OCI-M1 (cell line): ENCODE measurements around the gene PHF12.

ENCODE experiments used
- DNase-seq: peaks from one replicate; lab custom pipeline; 2025; lab: John Stamatoyannopoulos, UW

The PHF12 gene

GRCh38 chr17:28975031-28975430, 23.7 kb upstream of the PHF12 start:
- DNase-seq, result no peak

DNA sequence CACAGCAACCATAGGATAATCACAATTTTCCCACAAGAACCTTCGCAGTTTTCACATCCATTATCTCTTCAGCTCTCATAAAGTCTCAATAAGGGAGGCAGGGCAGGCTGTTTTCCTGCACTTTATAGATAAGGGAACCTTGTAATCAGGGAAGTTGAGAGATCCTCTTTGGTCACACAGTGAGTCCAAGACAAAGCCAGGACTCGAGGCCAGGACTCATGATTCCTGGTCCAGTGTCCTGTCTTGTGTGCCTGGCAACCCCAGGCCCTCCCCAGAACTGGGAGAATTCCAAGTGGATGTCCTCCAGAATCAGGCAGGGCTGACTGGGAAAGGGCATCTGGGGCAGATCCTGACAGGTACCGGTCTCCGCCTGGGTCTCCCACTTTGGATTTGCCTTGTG, 23.1 kb upstream of the PHF12 start:
- DNase-seq, result peak; percentile 62

GRCh38 chr17:28973425-28973824, 22.1 kb upstream of the PHF12 start:
- no peak for DNase-seq

- no peak for DNase-seq
These were observed 21.1 kb upstream of the PHF12 start for GRCh38 chr17:28972437-28972836.

DNA sequence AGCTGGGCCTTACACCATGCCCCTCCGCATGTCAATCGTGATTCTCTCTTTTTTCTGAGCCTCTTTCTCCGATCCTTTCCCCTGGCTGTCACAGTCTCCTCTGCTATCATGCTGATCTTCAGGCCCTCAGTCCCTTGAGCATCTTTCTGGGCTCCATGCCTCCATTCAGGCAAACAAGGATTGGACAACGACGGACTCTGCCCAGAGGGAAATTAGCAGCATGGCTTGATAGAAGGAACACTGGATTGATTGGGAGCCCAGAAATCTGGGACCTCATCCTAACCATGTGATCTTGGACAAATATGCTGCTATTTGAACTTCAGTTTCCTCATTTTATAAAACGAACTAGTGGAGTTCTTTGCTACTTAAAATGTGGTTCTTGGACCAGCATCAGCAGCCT, 19.6 kb upstream of the PHF12 start:
- DNase-seq, result no peak

DNA sequence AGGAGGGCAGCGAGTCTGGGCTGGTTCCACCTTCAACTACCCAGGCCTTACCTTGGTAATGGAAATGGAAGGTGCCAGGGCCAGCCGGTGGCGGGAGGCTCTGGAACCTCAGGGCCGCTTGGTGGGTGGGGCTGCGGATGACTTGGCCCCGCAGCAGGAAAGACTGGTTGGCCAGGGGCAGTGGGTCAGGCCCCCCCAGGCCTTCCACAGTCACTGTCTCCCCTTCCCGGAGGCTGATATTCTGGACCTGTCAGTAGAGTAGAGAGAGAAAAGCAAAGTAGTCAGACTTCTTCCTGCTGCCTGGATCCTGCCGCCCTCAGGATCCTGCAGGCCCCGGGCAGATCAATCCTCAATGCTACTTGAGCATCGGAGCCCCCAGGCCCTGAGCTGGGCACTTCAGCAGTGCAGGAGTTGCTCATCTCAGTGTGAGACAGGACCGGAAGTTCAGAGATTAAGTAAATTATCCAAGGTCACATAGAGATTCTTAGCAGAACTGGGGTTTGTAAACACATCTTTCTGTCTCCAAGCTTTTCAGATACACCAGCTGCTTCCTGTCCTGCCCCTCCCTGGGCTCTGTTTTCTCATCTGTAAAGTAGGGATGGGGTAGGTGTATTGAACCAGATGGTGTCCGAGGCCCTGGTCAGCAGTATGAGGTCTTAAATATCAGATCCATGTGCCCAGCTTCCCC, 18.5 kb upstream of the PHF12 start:
- no peak for DNase-seq

- no peak for DNase-seq
These were observed 17.6 kb upstream of the PHF12 start for GRCh38 chr17:28968914-28969295.

DNA sequence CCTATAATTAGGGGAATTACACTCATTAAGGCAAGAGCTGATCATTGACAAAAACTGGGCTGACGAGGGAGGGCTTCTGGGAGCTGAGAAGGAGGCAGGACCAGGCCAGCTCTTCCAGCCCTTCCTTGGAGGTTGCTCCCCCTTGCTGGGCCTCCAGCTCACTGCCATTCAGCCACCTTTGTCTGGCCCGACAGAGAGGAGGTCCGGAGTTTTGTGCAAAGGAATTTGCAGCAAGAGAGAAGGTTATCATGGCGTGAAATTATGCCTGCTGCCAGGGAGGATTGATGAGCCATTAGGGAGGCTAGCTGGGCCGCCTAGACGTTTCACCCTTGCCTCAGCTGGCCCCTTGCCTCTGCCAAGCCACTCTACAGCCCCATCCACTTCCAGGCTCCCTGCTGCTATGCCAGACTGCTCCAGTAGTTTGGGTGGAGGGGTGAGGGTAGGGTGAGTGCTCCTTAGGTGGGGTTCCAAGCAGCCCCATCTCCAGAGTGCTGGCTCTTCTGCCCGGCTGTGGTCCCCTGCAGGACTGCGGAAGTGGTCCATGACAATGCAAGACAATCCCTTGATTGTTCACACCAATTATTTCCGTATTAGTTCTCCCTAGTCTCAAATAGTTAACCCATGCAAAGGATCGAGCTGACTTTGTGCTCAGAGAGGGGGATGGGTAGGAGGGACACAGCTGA, 17.1 kb upstream of the PHF12 start:
- no peak for DNase-seq

DNA sequence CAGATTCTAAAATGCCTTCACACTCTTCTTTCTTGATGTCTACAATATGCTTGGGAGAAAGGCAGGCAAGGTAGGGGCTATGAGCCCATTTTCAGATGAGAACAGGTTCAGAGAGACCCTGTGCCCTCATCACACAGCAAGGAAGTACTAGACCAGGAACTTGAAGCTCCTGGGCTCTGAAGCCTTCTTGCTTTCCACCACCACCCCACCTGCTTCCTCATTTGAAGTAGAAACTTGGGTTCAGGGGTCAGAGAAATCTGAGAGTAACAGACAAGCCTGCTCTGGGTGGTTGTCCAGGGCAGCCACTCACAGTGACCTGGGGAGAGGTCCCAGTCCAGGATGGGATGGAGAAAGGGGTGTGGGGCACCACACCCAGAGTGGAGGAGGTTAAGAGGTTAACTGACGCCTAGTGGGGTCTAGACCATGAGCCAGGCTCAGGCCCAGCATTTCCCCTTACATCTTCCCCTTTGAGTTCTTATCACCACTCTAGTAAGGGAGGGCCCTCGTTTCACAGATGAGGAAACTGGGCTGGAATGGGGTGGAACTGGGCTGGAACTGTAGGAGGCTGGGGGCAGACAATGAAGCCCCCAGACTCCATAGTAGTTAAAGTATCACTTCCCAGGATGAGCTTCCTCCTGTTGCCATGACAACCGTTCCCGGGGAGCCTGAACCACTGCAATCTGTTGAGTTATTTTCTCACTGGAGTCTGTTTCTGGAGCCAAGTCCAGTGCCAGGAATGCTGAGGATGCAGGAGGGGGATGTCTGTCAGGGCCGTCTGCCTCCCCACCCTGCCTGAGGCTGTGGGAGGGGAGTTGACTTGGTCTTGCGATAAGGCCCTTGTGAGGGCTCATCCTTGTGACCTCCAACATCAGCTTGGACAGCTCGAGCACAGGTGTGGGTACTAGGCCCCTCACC, 16.2 kb upstream of the PHF12 start:
- peak; percentile 60 for DNase-seq

- no peak for DNase-seq
These were observed 12.5 kb upstream of the PHF12 start for GRCh38 chr17:28963841-28964240.

DNA sequence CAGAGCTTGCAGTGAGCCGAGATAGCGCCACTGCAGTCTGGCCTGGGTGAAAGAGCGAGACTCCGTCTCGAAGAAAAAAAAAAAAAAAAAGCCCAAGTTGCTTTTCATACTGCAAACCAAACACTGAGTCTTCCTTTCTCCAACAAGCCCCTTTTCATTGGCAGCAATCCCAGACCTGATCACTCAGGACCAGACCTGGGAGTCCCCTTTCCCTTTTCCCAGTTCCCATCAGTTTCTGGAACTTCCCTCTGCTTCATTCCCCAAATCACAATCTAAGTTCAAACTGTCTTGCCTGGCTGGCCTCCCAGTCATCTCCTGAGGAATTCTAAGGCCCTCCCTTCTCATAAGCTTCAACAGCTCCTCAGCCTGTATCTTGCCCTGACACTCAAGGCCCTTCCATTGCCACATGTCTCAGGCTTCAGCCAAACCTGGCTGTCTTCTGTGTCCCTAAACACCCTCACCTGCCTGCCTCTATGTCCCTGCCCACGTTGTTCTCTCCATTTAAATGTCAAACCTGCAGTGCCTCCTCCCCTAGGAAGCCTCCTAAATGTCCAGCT, 11.8 kb upstream of the PHF12 start:
- no peak for DNase-seq

DNA sequence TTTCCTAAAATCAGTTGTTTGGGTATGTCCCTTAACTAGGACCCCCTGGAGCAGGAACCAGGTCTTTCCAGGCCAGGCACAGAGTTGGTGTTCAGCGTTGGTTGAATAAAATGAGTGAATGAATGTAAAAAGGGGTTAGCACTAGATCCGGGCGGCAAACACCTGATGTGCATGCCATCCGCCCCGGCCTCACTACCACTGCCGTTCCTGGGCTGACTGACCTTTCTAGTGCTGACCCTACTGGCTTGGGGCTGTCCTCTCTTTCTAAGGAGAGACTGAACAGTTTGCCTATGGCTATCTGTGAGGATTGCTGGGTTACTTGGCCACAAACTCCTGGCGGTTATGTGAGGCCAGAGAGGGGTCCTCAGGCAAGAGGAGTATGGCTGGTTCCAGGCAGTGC, 10.1 kb upstream of the PHF12 start:
- no peak for DNase-seq

DNA sequence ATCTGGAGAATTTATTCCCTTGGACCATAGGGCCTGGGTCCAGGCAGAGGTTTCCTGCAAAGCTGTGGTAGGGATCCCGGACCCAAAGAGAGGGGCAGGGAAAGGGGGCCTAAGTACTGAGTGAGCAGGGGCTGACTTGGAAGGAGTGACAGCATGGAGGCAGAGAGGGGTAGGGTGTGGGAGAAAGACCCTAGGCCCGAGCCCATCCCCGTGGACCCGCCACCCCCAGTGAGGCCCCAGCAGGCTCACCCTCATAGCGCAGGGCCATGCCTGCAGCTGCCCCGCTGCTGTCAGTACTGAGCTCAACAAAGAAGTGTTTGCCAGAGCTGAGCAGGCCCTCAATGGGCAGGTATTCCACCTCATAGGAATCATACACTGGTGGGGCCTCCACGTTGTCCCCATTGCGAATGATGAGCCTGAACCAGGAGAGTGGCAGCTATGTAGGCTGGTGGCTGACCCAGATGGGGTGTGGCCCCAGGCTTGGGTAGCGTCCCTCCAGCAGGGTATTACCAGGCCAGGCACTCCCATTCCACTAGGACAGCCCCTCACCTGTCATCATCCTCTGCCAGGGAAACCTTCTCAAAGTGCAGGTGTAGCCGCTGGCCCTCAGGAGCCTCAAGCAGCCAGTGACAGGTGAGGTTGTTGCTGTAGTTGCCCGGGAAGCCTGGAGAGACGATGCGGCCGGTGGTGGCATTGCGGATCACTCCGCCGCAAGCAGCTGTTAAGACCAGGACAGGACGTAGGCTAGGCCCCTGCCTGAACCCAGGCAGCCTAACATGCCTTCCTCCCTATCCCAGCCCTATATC, 9.1 kb upstream of the PHF12 start:
- no peak for DNase-seq

- DNase-seq, result no peak
These were observed 8.2 kb upstream of the PHF12 start for GRCh38 chr17:28959471-28959871.

DNA sequence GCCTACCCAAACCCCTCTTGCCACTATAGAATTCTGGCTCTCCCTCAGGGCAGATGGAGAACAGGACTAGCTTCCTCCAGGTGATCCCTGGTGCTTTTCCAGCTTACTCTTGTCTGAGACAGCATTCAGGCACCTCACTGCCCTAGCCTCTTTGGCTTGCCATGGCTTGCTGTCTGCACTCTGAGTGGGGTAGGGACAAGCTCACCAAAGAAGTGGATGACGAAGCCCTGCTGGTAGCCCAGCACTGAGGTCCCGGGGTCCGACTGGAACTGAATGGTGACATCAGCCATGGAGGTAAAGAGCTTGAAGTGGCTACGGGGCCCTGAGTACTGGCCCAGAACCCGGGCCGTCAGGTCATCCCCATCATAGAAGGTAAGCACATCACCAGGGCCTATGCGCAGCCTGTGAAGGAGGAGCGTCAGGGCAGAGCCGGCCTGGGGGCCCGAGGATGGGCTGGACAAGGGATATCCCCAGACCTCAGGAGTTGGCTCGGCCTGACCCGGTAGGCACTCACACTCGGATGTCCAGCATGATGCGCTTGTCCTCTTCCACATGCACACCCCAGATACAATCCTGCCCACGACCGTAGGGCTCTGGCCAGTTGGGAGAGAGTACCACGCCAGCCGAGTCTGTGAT, 7.6 kb upstream of the PHF12 start:
- DNase-seq, result no peak

DNA sequence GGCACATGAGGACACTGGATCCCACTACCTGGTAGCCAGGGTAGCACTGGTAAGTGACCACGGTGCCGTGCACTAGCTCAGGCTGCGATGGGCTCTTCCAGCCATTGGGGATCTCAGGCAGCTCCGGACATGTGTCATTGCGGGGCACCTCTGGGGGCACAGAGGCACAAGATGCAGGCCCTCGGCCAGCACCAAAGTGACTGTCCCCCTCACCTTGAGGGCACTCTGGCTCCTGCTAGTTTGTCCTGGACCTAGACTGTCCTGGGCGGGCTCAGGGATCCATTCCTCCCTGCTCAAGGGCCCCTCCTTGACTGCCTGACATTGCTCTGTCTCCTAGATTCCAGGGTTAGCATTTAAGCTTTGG, 6.7 kb upstream of the PHF12 start:
- no peak for DNase-seq

DNA sequence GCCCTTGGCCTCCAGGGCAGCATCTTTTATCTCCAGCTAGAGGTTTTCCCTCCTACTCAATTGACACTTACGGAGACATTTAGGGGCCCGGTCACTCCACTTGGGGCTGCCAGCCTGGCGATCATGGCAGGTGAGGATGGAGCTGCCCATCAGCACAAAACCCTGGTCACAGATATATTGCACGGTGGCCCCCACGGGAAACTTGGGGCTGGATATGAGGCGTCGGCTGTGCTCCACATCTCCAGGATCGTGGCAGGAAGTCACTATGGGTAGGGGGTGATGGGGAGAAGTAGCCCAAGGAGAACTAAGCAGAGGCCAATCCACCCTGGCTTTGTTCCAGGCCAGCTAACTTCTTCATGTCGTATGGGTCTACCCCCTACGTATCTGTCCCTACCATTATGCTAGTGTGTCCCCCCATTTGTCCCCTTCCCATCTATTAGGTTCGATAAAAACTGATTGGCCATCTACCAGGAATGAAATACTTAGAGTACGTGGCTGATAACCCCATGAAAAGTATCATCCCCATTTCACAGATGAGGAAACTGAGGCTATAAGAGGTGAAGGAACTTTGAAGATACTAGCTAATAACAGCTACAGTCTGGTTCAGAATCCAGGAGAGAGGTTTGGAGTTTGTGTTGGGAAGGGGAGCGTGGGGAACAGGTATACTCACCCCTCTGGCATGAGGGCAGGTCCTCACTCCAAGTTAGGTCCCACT, 6.1 kb upstream of the PHF12 start:
- no peak for DNase-seq

DNA sequence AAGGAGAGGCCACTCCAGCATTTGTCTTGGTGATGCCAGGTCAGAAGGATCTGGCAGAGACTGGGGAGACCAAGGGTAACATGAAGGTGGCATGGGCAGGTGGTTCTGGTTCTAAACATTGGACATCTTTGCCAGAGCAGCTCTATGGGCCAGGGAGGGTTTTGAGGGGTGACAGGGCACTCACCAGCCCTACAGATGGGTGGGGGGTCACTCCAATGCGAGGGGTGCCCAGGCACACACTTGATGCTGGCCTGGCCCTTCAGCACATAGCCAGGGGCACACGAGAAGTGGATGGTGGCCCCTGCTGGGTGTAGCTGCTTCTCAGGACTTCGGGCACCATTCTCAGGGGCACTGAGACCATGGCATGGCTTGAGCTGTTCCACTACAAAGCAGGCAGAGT, 5.5 kb upstream of the PHF12 start:
- DNase-seq, result no peak

DNA sequence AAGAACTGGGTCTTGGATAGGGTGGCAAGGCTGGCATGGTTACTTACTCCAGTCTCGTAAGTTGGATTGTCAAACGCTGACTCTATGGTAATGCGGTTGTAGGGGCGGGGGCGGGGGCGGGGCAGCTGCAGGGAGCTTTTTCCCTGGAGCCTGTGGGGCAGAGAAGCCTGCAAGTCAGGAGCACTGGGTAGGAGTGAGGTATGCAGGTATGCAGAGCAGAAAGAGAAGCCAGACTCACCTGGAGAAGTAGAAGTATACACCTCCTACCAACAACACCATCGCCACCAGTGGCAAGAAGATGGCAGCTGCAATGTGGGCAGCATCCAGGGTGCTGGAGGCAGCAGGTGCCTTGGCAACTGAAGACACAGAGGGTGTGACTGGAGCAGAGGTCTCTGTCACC, 4.8 kb upstream of the PHF12 start:
- DNase-seq, result no peak

GRCh38 chr17:28955408-28955807, 4.1 kb upstream of the PHF12 start:
- DNase-seq, result no peak

DNA sequence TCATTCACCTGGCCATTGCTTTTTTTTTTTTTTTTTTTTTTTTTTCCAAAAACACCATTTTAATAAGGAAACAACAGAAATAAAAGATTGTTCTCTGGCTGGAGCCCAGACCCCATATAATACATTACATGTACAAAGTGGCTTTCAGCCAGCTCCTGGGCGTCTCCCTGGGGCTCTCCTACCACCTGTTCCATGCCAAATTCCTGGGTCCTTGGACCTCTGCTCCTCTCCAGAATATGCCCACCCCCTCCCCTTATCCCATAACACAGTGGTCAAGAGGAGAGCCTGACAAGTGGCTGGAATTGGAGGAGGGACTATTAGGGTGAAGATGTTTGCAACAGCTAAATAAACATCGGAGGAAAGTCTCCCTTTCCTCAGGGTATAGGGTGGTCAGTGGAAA, 3.6 kb upstream of the PHF12 start:
- no peak for DNase-seq
